TTC549 (cell line): ENCODE results near the gene KLB.

ENCODE experiments used
- FAIRE-seq: peaks from 2 replicates; lab custom pipeline; 2012; peaks lifted over from hg19 to GRCh38; lab: Jason Lieb, UNC

Gene KLB

DNA sequence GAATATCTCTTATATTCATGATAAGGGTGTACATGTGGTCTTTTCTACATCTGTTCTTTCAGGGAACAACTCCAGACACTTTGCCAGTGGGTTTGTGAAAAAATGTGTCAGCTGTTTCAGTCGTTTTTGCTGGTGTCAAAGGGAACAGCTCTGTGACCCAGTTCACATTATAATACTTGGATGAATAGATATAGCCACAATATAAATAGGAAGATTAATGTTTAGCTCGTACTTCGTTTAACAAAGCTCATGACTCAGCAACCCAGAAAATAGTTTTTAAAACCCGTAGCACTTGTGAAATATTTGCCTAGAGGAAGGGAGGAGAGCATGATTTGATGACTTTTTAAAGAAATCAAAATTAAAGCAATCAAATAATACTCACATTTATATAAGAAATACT, 60.0 kb downstream of the KLB start:
- FAIRE-seq = no peak

DNA sequence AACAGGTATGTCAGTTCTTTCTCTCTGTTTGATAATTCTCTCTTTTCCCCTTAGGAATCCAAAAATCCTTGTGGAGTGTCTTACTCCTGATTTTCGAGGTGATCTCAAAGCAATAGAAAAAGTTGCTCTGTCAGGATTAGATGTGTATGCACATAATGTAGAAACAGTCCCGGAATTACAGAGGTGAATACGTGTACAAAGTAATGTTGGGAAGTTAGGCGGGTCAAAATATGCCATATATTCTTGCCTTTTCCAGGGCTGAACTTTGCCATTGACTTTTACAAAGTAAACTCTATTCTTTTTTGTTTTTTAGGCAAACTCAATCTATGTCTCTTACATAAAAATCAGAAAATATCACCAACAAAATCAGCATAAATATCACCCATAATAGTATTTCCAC, 60.7 kb downstream of the KLB start:
- no peak for FAIRE-seq

- peak; percentile 98 for FAIRE-seq
These were observed 62.8 kb downstream of the KLB start for GRCh38 chr4:39469429-39470077.

- no peak for FAIRE-seq
These were observed 63.7 kb downstream of the KLB start for GRCh38 chr4:39470402-39470801.

DNA sequence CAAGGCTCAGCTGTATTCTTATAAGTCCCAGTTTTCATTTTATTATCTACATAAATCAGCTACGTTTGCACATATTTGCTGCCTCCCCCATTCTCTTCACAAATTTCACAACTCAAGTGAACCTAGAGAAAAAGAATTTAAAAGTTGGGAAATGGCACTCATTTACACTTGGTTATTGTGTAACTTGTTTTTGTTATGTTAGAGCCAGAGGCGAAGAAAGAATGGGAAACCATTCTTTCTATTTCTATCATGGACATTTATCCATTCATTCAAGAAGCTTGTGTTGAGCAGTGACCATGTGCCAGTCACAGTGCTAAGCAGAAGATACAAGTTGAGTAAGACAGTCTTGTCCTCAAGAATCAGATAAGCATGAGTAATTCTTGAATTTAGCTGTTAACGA, 65.7 kb downstream of the KLB start:
- no peak for FAIRE-seq

- FAIRE-seq = no peak
These were observed 69.6 kb downstream of the KLB start for GRCh38 chr4:39476187-39476895.

DNA sequence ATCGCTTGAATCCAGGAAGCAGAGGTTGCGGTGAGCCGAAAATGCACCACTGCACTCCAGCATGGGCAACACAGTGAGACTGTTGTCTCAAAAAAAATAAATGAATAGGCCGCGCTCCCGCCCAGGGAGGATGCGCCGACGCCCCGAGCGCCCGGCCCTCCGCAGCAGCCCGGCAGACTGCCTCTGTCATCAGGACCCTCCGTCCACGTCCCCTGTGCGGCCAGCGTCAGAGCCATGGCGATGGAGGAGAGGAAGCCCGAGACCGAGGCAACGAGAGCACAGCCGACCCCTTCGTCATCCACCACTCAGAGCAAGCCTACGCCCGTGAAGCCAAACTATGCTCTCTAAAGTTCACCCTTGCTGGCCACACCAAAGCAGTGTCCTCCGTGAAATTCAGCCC, 73.5 kb downstream of the KLB start:
- no peak for FAIRE-seq

- no peak for FAIRE-seq
These were observed 74.4 kb downstream of the KLB start for GRCh38 chr4:39480902-39481695.

DNA sequence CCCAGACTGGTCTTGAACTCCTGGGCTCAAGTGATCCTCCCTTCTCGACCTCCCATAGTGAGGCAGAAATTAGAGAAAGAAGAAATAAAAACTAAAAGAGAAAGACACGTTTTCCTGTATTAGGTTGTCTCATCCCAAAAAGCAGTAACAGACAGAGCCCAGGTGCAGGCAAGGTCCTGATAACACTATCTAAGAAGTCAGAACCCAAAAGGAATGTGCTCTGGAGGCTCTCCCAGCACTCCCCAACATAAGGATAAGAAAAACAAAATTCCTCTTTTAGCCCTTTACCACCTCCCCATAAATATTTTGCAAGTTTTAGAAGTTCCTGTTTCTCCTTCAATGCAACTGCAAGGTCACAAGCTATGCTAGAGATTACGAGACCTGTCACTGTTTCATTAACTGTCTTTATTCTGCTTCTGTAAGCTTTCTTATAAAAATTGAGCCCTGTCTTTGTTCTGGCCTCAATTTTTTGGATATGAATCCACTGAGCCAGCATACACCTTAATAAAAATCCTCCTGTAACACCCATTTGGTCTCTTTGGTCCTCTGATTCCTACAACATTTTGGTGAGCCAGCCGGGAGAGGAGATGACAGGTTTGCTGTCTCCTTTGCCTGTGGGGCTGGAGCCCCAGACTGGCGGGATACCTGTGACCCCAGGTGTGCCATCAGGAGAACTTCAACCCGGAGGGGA, 78.0 kb downstream of the KLB start:
- FAIRE-seq = no peak

GRCh38 chr4:39486221-39486804, 79.6 kb downstream of the KLB start:
- no peak for FAIRE-seq

DNA sequence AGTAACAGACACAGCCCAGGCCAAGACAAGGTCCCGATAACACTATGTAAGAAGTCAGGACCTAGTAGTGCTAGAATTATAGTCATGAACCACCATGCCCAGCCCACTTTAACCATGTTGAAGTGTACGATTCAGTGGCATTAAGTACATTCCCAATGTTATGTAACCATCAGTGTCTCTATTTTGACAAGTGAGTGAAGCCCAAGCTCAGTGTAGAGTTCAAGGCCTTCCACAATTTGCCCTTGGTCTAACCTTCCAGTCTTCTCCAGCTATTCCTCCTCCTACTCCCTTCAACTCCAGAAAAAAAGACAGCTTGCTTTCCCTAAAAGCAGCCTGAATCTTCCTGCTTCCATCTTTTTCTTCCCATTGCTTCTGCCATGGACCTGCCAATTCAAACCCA, 83.6 kb downstream of the KLB start:
- FAIRE-seq = no peak

GRCh38 chr4:39494354-39494753, 87.6 kb downstream of the KLB start:
- FAIRE-seq = no peak

DNA sequence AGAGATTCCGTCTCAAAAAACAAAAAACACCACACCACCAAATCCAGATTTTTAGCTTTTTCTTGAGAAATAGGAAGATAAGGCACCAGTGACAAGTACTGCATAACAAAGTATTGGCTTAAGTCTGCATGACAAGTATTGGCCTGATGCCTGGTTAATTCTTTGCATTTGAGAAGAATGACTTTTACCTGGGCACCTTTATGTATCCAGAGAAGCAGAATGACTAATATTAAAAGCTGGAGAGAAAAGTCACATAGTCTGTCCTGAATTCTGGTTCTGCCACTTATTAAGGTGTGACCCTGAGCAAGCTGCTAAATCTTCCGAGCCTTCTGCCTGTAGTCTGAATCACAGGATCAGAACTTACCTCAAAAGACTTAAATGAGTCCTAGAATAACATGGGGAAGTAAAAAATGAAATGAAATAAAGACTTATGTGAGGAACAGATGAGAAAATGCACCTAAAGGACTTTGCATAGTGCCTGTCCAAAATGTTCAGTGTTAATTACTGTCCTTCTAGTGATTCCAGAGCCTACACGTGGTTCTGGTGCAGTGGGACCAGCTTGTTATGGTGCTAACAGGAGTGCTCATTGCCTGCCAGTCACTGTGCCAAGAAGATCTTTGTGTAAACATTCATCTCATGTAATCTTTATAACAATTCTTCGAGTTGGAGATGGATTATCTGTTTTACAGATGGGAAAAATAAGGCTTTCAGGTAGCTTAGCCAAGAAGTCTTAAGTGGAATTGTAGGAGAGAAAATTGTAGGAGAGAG, 88.9 kb downstream of the KLB start:
- FAIRE-seq = no peak

DNA sequence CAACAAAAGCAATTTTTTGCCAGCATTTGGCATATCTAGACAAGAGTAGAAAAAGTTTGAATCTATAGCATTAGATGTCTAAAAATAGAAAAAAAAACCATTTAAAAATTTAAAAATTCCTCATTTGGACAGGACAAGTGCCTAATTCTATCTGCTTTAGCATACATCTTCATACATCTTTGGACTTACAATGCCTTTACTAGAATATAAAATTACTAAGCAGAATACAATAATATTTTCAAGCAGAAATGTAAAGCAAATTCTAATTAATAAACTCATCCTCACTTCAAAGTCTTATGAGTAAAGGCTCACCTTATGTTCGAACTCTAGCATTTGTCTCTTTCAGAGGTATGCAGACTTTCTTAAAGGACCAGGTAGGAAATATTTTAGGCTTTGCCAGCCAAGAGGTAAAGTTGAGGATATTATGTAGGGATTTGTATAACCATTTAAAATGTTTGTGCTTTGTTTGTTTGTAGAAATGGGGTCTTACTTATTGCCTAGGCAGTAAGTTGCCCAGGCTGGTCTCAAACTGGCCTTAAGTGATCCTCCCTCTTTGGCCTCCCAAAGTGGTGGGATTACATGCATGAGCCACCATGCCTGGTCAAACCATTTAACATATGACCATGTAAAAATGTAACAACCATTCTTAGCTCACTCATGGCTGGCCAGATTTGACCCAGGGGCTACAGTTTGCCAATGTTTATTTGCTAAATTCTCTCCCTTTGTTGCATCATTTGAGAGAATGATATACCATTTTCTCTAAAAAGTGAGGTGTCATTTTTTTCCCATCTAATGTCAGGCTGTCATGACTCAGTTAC, 91.4 kb downstream of the KLB start:
- no peak for FAIRE-seq

- FAIRE-seq = no peak
These were observed 91.9 kb downstream of the KLB start for GRCh38 chr4:39498727-39499020.
